Osteocyte (in vitro differentiated cells): ENCODE measurements around the gene GFM2. TPM values are rescaled to one million over a fixed set of nuclear protein-coding genes. Genes with fewer than 3 reads are reported as not detected.
"Not testable (repeated sequence)": the region's sequence is repeated elsewhere in the genome, so short reads cannot be mapped to it uniquely, and the experiment has no call there.

Experiments
- DNase-seq: peaks from one replicate; pipeline ENCODE4 v3.0.0; 2021; ENCODE audit warnings: mixed read lengths; ENCODE audit not compliant: unreplicated experiment; ENCODE audit errors: extremely low spot score
- H3K27ac Mint-ChIP-seq: one replicate; pipeline ENCODE4 v1.8.0; 2021; ENCODE audit warnings: mild to moderate bottlenecking, mixed read lengths; ENCODE audit not compliant: unreplicated experiment
- H3K27me3 Mint-ChIP-seq: one replicate; pipeline ENCODE4 v1.8.0; 2021; ENCODE audit warnings: mixed read lengths; ENCODE audit not compliant: unreplicated experiment
- H3K36me3 Mint-ChIP-seq: one replicate; pipeline ENCODE4 v1.8.0; 2021; ENCODE audit warnings: mixed read lengths; ENCODE audit not compliant: unreplicated experiment
- H3K4me1 Mint-ChIP-seq: one replicate; pipeline ENCODE4 v1.8.0; 2021; ENCODE audit warnings: mixed read lengths; ENCODE audit not compliant: unreplicated experiment
- H3K4me3 Mint-ChIP-seq: one replicate; pipeline ENCODE4 v1.8.0; 2021; ENCODE audit warnings: mild to moderate bottlenecking, moderate library complexity, mixed read lengths; ENCODE audit not compliant: unreplicated experiment
- H3K9me3 Mint-ChIP-seq: one replicate; pipeline ENCODE4 v1.8.0; 2021; ENCODE audit warnings: mixed read lengths; ENCODE audit not compliant: unreplicated experiment
- total RNA-seq: library from RNA; stranded (reverse); gene quantifications from 2 replicates; pipeline ENCODE4 v1.2.1, GENCODE V29; 2021
- TF ChIP-seq, protein P1 (sequence below): fragments of 200-600 bp; sonication (generic); IDR thresholded peaks from 2 replicates; pipeline ENCODE4 v1.5.0; 2021; ENCODE audit warnings: antibody characterized with exemption, mild to moderate bottlenecking, moderate library complexity

The GFM2 gene
- total RNA-seq, 1 donor from 2014 or later = 21.6 TPM

DNA sequence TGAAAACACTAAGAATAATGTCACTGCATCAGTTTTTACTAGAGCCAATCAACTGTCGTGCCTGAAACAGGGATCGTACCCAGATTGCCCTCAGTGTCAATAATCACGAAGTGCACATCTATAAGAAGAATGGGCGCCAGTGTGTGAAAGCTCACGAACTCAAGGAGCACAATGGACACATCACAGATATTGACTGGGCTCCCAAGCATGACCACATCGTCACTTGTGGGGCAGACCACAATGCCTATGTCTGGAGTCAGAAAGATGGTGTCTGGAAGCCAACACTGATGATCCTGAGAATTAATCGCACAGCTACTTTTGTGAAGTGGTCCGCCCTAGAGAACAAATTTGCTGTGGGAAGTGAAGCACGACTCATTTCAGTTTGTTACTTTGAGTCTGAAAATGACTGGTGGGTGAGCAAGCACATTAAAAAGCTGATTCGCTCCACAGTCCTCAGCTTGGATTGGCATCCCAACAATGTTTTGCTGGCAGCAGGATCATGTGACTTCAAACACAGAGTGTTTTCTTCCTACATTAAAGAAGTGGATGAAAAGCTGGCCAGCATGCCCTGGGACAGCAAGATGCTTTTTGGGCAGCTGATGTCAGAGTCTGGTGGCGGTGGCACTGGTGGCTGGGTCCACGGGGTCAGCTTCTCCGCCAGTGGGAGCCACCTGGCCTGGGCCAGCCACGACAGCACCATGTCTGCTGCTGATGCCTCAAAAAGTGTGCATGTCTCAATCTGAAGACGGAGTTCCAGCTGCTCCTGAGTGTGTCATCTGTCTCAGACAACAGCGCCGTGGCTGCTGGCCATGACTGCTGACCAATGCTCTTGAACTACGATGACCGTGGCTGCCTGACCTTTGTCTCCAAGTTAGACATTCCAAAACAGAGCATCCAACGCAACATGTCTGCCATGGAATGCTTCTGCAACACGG lies 32.3 kb upstream of the GFM2 start:
- Mint-ChIP-seq H3K9me3 (no peaks in the 10 kb centered on the region), H3K27me3 (no peaks in the 10 kb centered on the region), H3K4me1 (no peaks in the 10 kb centered on the region), H3K36me3 (peaks cover 4% of the 10 kb centered on the region), H3K4me3 (no peak overlapping the region), H3K27ac (no peak overlapping the region)
- TF ChIP-seq, protein P1, sequence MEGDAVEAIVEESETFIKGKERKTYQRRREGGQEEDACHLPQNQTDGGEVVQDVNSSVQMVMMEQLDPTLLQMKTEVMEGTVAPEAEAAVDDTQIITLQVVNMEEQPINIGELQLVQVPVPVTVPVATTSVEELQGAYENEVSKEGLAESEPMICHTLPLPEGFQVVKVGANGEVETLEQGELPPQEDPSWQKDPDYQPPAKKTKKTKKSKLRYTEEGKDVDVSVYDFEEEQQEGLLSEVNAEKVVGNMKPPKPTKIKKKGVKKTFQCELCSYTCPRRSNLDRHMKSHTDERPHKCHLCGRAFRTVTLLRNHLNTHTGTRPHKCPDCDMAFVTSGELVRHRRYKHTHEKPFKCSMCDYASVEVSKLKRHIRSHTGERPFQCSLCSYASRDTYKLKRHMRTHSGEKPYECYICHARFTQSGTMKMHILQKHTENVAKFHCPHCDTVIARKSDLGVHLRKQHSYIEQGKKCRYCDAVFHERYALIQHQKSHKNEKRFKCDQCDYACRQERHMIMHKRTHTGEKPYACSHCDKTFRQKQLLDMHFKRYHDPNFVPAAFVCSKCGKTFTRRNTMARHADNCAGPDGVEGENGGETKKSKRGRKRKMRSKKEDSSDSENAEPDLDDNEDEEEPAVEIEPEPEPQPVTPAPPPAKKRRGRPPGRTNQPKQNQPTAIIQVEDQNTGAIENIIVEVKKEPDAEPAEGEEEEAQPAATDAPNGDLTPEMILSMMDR = no peak
- peak; percentile 60 for DNase-seq

DNA sequence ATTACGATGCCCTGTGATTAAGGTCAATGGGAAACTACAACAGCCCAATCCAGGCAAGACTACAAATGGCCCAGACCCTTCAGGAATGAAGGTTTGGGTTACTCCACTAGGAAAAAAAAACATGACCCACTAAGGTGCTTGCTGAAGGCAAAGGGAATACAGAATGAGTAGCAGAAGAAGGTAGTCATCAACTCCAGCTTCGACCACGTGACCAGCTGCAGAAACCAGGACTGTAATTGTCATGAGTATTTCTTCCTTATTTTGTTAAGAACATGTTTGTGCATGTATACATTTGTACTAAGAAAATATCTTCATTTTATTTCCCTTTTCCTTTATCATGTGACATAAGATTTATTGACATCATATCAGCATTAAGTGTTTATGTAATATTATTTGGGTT lies 24.8 kb upstream of the GFM2 start:
- H3K36me3 Mint-ChIP-seq = peaks cover 15% of the 10 kb centered on the region
- DNase-seq, H3K27me3 Mint-ChIP-seq, H3K4me3 Mint-ChIP-seq, H3K4me1 Mint-ChIP-seq, H3K27ac Mint-ChIP-seq: not testable (repeated sequence)
- H3K9me3 Mint-ChIP-seq = peaks cover 13% of the 10 kb centered on the region

DNA sequence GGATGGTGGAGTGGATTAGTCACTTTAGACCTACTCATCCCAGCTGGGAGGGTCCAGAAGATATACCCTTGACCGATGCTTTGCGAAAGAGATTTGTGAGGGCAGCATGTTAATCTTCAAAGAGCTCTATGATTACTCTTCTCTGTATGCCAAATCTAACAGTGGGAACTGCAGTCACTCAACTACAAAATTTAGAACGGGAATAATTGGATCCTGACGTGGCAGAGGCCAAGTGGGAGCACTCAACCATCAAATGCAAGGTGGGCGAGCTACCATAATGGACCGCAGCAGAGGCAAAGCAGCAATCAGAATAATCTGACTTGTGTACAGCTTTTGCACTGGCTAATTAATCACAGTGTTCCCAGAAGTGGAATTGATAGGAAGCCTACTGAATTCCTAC lies 20.5 kb upstream of the GFM2 start:
- H3K36me3 Mint-ChIP-seq = peaks cover 10% of the 10 kb centered on the region

DNA sequence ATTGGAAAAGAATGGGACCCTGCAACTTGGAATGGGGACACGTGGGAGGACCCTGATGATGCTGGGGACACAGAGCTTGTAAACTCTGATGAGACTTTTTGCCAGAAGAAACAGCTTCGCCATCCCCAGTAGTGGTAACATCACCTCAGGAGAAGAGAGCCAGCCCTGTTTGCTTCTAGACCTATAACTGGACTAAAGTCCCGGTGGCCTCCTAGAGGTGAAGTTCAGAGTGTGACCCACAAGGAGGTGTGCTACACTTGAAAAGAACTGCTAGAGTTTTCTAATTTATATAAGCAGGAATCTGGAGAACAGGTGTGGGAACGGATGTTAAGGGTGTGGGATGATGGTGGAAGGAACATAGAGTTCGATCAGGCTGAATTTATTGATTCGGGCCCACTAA lies 19.9 kb upstream of the GFM2 start:
- Mint-ChIP-seq H3K27ac (no peak overlapping the region), H3K4me1 (no peaks in the 10 kb centered on the region), H3K27me3 (no peaks in the 10 kb centered on the region), H3K4me3 (no peak overlapping the region), H3K36me3 (peaks cover 10% of the 10 kb centered on the region), H3K9me3 (peaks cover 13% of the 10 kb centered on the region)
- TF ChIP-seq, protein P1 = no peak
- DNase-seq = no peak

More for the DNA sequence above, 20.5 kb upstream of the GFM2 start:
- Mint-ChIP-seq H3K4me3 (no peak overlapping the region), H3K27ac (no peak overlapping the region), H3K4me1 (no peaks in the 10 kb centered on the region), H3K27me3 (no peaks in the 10 kb centered on the region), H3K9me3 (peaks cover 13% of the 10 kb centered on the region)
- peak; percentile 30 for DNase-seq
- TF ChIP-seq, protein P1 = no peak

DNA sequence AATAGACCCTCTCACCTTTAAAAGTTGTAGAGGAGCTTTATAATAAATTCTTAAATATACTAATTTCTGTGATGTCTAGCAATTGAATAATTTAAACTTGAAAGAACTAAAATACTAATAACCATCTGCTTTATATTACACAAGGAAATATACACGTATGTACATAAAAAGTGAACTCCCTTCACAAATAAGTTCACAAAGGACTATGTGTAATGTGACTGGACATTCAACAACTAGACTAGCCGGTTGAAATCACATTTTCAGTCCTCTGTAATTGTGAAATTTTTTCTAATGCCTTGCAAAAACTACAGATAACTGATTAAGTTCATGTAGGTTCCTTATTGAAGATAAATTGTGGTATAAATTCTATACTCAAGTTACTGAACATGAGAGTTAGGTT lies 11.7 kb upstream of the GFM2 start:
- Mint-ChIP-seq H3K27me3 (no peaks in the 10 kb centered on the region), H3K4me3 (no peak overlapping the region), H3K36me3 (peaks cover 7% of the 10 kb centered on the region), H3K27ac (no peak overlapping the region), H3K9me3 (no peaks in the 10 kb centered on the region), H3K4me1 (no peaks in the 10 kb centered on the region)
- DNase-seq = no peak
- TF ChIP-seq, protein P1 = no peak
